HEK293 (cell line): ENCODE data around the gene TMEM164.

Experiments used
- CTCF ChIA-PET: fragments of 350-600 bp; formaldehyde crosslinking; extraction: SDS; loops from one replicate; lab custom pipeline; 2021; ENCODE audit warnings: antibody characterized with exemption; lab: Yijun Ruan, JAX
- POLR2A ChIA-PET: fragments of 300-600 bp; formaldehyde crosslinking; extraction: SDS; loops from one replicate; lab custom pipeline; 2020; ENCODE audit warnings: antibody characterized with exemption, inconsistent platforms; lab: Yijun Ruan, JAX
- H3K27ac ChIP-seq: fragments of 200-500 bp; sonication (Bioruptor generic); 2 replicates; pipeline ENCODE4 v1.5.1; 2014; ENCODE audit warnings: low read depth, low read length, control low read depth, inconsistent platforms; ENCODE audit errors: extremely low read depth
- H3K36me3 ChIP-seq, 2 experiments: fragments of 200-500 bp in 1 of 2; sonication (Bioruptor generic) in 1 of 2; 1 replicate in 1 of 2; 2 replicates in 1 of 2; pipeline ENCODE4 v1.5.1; 2014 to 2017; ENCODE audit warnings: inconsistent platforms in 2 of 2, low read length in 2 of 2; ENCODE audit not compliant: control insufficient read depth in 2 of 2, insufficient read depth in 1 of 2
- H3K4me1 ChIP-seq: fragments of 200-500 bp; sonication (Bioruptor generic); 2 replicates; pipeline ENCODE4 v1.5.1; 2014; ENCODE audit warnings: mild to moderate bottlenecking, low read length, inconsistent platforms; ENCODE audit not compliant: control insufficient read depth, insufficient read depth
- H3K4me3 ChIP-seq: 2 replicates; pipeline ENCODE4 v1.5.1; 2011; ENCODE audit warnings: low read depth, mild to moderate bottlenecking, control low read depth, low read length, moderate library complexity
- H3K9me3 ChIP-seq: fragments of 200-500 bp; sonication (Bioruptor generic); 2 replicates; pipeline ENCODE4 v1.5.1; 2014; ENCODE audit warnings: low read depth, low read length, inconsistent platforms; ENCODE audit not compliant: control insufficient read depth, insufficient read depth
- BCL6B ChIP-seq: fragments of 450-650 bp; formaldehyde crosslinking; IDR thresholded peaks from 2 replicates; pipeline ENCODE4 v1.5.1; 2017; ENCODE audit warnings: missing biosample characterization, missing genetic modification characterization
- GFI1B ChIP-seq: fragments of 450-650 bp; formaldehyde crosslinking; IDR thresholded peaks from 2 replicates; pipeline ENCODE4 v1.5.1; 2016; ENCODE audit warnings: missing biosample characterization, missing genetic modification characterization
- GLI2 ChIP-seq: fragments of 450-650 bp; formaldehyde crosslinking; IDR thresholded peaks from 2 replicates; pipeline ENCODE4; 2017; ENCODE audit warnings: missing biosample characterization, missing genetic modification characterization, low read depth, borderline replicate concordance
- GLI4 ChIP-seq: fragments of 450-650 bp; formaldehyde crosslinking; IDR thresholded peaks from 2 replicates; pipeline ENCODE4 v1.5.1; 2016; ENCODE audit warnings: missing biosample characterization, missing genetic modification characterization
- HOXA7 ChIP-seq: sonication (generic); formaldehyde crosslinking; IDR thresholded peaks from 2 replicates; pipeline ENCODE4 v1.8.1; 2022; ENCODE audit warnings: missing genetic modification reagents, borderline replicate concordance
- HOXD13 ChIP-seq: sonication (generic); formaldehyde crosslinking; IDR thresholded peaks from 2 replicates; pipeline ENCODE4 v1.8.0; 2022; ENCODE audit warnings: missing genetic modification reagents, borderline replicate concordance
- KLF7 ChIP-seq: fragments of 450-650 bp; formaldehyde crosslinking; IDR thresholded peaks from 2 replicates; pipeline ENCODE4 v1.5.1; 2016; ENCODE audit warnings: missing biosample characterization, missing genetic modification characterization, borderline replicate concordance
- PRDM1 ChIP-seq: fragments of 450-650 bp; formaldehyde crosslinking; IDR thresholded peaks from 2 replicates; pipeline ENCODE4; 2016; ENCODE audit warnings: missing biosample characterization, missing genetic modification characterization
- RBAK ChIP-seq: fragments of 450-650 bp; formaldehyde crosslinking; IDR thresholded peaks from 2 replicates; pipeline ENCODE4 v1.5.1; 2016; ENCODE audit warnings: missing biosample characterization, missing genetic modification characterization
- SALL2 ChIP-seq: fragments of 450-650 bp; formaldehyde crosslinking; IDR thresholded peaks from 2 replicates; pipeline ENCODE4 v1.5.0; 2017; ENCODE audit warnings: missing biosample characterization, mild to moderate bottlenecking, missing genetic modification characterization, borderline replicate concordance
- SCRT1 ChIP-seq: fragments of 450-650 bp; formaldehyde crosslinking; IDR thresholded peaks from 2 replicates; pipeline ENCODE4 v1.5.1; 2016; ENCODE audit warnings: missing biosample characterization, missing genetic modification characterization, borderline replicate concordance
- ZBTB8A ChIP-seq: fragments of 450-650 bp; formaldehyde crosslinking; IDR thresholded peaks from 2 replicates; pipeline ENCODE4 v1.5.1; 2016; ENCODE audit warnings: missing biosample characterization, missing genetic modification characterization
- ZNF221 ChIP-seq: fragments of 450-650 bp; formaldehyde crosslinking; IDR thresholded peaks from 2 replicates; pipeline ENCODE4 v1.5.1; 2017; ENCODE audit warnings: missing biosample characterization, missing genetic modification characterization, borderline replicate concordance
- ZNF223 ChIP-seq: fragments of 450-650 bp; formaldehyde crosslinking; IDR thresholded peaks from 2 replicates; pipeline ENCODE4 v1.5.1; 2016; ENCODE audit warnings: missing biosample characterization, missing genetic modification characterization
- ZNF239 ChIP-seq: fragments of 450-650 bp; formaldehyde crosslinking; IDR thresholded peaks from 2 replicates; pipeline ENCODE4 v1.5.1; 2016; ENCODE audit warnings: missing biosample characterization, missing genetic modification characterization
- ZNF248 ChIP-seq: fragments of 450-650 bp; formaldehyde crosslinking; IDR thresholded peaks from 2 replicates; pipeline ENCODE4 v1.5.1; 2017; ENCODE audit warnings: missing biosample characterization, missing genetic modification characterization
- ZNF26 ChIP-seq: fragments of 450-650 bp; formaldehyde crosslinking; IDR thresholded peaks from 2 replicates; pipeline ENCODE4 v1.5.1; 2016; ENCODE audit warnings: missing biosample characterization, missing genetic modification characterization
- ZNF280D ChIP-seq: fragments of 450-650 bp; formaldehyde crosslinking; IDR thresholded peaks from 2 replicates; pipeline ENCODE4 v1.5.1; 2016; ENCODE audit warnings: missing biosample characterization, missing genetic modification characterization
- ZNF514 ChIP-seq: fragments of 450-650 bp; formaldehyde crosslinking; IDR thresholded peaks from 2 replicates; pipeline ENCODE4 v1.5.1; 2016; ENCODE audit warnings: missing biosample characterization, missing genetic modification characterization
- ZNF521 ChIP-seq: fragments of 450-650 bp; formaldehyde crosslinking; IDR thresholded peaks from 2 replicates; pipeline ENCODE4 v1.5.1; 2017; ENCODE audit warnings: missing biosample characterization, mild to moderate bottlenecking, missing genetic modification characterization
- ZNF585B ChIP-seq: fragments of 450-650 bp; formaldehyde crosslinking; IDR thresholded peaks from 2 replicates; pipeline ENCODE4 v1.5.1; 2016; ENCODE audit warnings: missing biosample characterization, missing genetic modification characterization
- ZNF660 ChIP-seq: fragments of 450-650 bp; IDR thresholded peaks from 2 replicates; pipeline ENCODE4 v1.5.1; 2018; ENCODE audit warnings: missing biosample characterization, mild to moderate bottlenecking, missing genetic modification characterization
- ZNF777 ChIP-seq: fragments of 450-650 bp; formaldehyde crosslinking; IDR thresholded peaks from 2 replicates; pipeline ENCODE4 v1.5.1; 2017; ENCODE audit warnings: missing biosample characterization, missing genetic modification characterization, borderline replicate concordance
- TF ChIP-seq, protein P1 (sequence below): fragments of 450-650 bp; formaldehyde crosslinking; IDR thresholded peaks from 2 replicates; pipeline ENCODE4 v1.5.1; 2016; ENCODE audit warnings: missing biosample characterization, missing genetic modification characterization
- TF ChIP-seq, protein P2 (sequence below): fragments of 450-650 bp; IDR thresholded peaks from 2 replicates; pipeline ENCODE4 v1.5.1; 2018; ENCODE audit warnings: missing biosample characterization, missing genetic modification characterization
- TF ChIP-seq, protein P3 (sequence below): fragments of 450-650 bp; formaldehyde crosslinking; IDR thresholded peaks from 2 replicates; pipeline ENCODE4 v1.5.0; 2017; ENCODE audit warnings: missing biosample characterization, missing genetic modification characterization, borderline replicate concordance

TMEM164 gene

GRCh38 chrX:110045421-110045820 lies 42.5 kb downstream of the TMEM164 start:
- no peak for TF ChIP-seq ZBTB8A
- TF ChIP-seq PRDM1 (tag by site-specific recombination) = no peak
- no peak for TF ChIP-seq ZNF514 (tag by site-specific recombination)
- TF ChIP-seq ZNF223 = no peak
- TF ChIP-seq, protein P1, sequence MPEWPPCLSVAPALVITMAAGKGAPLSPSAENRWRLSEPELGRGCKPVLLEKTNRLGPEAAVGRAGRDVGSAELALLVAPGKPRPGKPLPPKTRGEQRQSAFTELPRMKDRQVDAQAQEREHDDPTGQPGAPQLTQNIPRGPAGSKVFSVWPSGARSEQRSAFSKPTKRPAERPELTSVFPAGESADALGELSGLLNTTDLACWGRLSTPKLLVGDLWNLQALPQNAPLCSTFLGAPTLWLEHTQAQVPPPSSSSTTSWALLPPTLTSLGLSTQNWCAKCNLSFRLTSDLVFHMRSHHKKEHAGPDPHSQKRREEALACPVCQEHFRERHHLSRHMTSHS (tag by site-specific recombination) = no peak
- no peak for TF ChIP-seq ZNF248 (tag by site-specific recombination)
- TF ChIP-seq HOXD13 (CRISPR knock-in tag) = no peak
- no peak for TF ChIP-seq SALL2 (tag by site-specific recombination)
- TF ChIP-seq ZNF221 (tag by site-specific recombination) = no peak
- TF ChIP-seq ZNF777 (tag by site-specific recombination) = no peak
- no peak for TF ChIP-seq ZNF521 (tag by site-specific recombination)
- TF ChIP-seq ZNF239 (tag by site-specific recombination) = no peak
- no peak for TF ChIP-seq GLI2 (tag by site-specific recombination)
- no peak for TF ChIP-seq HOXA7
- TF ChIP-seq, all 188 proteins: peak for 0
- ChIA-PET CTCF (interaction anchor here (0.7 to 3.1 kb wide), 5 partner anchors 19 to 1201 kb away, joined by 3 to 13 read pairs (median 4); no protein-coding TSS in a partner anchor), POLR2A (no interaction called here)
- no peak overlapping the region for H3K27ac ChIP-seq
- H3K4me3 ChIP-seq = no peak overlapping the region
- no peaks in the 10 kb centered on the region for H3K9me3 ChIP-seq
- H3K4me1 ChIP-seq = no peaks in the 10 kb centered on the region
- no peaks in the 10 kb centered on the region for H3K36me3 ChIP-seq

DNA sequence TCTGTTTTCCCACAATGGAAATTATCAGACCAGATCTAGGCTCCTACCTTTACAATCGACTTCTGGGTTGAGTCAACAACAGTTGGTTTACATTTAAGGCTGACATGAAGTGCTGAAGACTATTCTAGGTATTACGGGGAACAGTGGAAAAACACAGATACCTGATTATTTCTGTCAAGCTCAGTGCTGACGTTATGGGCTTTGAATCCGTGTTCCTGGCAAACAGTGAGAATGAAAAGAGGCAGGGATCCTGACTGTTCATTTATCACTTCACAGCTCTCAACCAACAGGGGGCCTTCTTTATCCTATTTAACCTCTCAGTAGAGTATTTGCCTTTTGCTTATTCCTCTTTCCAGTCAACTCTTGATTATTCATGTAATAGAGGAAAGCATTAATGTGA lies 43.1 kb downstream of the TMEM164 start:
- CTCF ChIA-PET = interaction anchor here (0.7 to 3.1 kb wide), 3 partner anchors 30 to 365 kb away, joined by 3 to 13 read pairs (median 4); no protein-coding TSS in a partner anchor
- Histone ChIP-seq H3K36me3 (no peaks in the 10 kb centered on the region), H3K27ac (no peak overlapping the region), H3K4me1 (no peaks in the 10 kb centered on the region), H3K4me3 (no peak overlapping the region), H3K9me3 (no peaks in the 10 kb centered on the region)
- POLR2A ChIA-PET = no interaction called here
- TF ChIP-seq KLF7 (tag by site-specific recombination) = no peak
- TF ChIP-seq RBAK = no peak
- TF ChIP-seq, protein P2, sequence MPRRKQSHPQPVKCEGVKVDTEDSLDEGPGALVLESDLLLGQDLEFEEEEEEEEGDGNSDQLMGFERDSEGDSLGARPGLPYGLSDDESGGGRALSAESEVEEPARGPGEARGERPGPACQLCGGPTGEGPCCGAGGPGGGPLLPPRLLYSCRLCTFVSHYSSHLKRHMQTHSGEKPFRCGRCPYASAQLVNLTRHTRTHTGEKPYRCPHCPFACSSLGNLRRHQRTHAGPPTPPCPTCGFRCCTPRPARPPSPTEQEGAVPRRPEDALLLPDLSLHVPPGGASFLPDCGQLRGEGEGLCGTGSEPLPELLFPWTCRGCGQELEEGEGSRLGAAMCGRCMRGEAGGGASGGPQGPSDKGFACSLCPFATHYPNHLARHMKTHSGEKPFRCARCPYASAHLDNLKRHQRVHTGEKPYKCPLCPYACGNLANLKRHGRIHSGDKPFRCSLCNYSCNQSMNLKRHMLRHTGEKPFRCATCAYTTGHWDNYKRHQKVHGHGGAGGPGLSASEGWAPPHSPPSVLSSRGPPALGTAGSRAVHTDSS (tag by site-specific recombination) = no peak
- TF ChIP-seq ZNF26 (tag by site-specific recombination) = no peak
- TF ChIP-seq, protein P3, sequence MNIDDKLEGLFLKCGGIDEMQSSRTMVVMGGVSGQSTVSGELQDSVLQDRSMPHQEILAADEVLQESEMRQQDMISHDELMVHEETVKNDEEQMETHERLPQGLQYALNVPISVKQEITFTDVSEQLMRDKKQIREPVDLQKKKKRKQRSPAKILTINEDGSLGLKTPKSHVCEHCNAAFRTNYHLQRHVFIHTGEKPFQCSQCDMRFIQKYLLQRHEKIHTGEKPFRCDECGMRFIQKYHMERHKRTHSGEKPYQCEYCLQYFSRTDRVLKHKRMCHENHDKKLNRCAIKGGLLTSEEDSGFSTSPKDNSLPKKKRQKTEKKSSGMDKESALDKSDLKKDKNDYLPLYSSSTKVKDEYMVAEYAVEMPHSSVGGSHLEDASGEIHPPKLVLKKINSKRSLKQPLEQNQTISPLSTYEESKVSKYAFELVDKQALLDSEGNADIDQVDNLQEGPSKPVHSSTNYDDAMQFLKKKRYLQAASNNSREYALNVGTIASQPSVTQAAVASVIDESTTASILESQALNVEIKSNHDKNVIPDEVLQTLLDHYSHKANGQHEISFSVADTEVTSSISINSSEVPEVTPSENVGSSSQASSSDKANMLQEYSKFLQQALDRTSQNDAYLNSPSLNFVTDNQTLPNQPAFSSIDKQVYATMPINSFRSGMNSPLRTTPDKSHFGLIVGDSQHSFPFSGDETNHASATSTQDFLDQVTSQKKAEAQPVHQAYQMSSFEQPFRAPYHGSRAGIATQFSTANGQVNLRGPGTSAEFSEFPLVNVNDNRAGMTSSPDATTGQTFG (tag by site-specific recombination) = no peak
- no peak for TF ChIP-seq GLI4 (tag by site-specific recombination)
- TF ChIP-seq ZNF585B (tag by site-specific recombination) = no peak
- no peak for TF ChIP-seq SCRT1 (tag by site-specific recombination)
- TF ChIP-seq ZNF660 (tag by site-specific recombination) = no peak
- no peak for TF ChIP-seq ZNF280D (tag by site-specific recombination)
- TF ChIP-seq GFI1B (tag by site-specific recombination) = no peak
- no peak for TF ChIP-seq BCL6B (tag by site-specific recombination)
